ENCODE data around the gene RFPL4AL1.
"Not testable (repeated sequence)": the region's sequence is repeated elsewhere in the genome, so short reads cannot be mapped to it uniquely, and the experiment has no call there.

RFPL4AL1 gene

DNA sequence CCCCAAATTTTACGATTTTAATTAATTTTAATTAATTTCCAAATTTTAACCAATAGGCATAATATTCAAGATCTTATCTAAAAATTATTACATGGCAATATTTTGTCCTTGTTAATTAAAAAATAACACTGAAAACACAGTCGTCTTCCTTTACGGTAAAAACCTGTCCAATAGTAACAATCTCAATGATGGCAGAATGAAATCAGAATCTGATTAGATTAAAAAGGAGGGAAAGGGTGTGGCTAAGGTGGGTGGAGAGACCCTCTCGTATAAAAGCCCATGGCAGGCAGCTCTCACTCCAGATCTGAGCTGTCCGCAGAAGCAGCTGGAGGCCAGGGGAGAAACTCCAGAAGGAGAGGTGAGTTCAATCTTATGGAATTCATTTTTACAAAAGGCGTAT lies at the start of gene RFPL4AL1:
RFPL4AL1 (plus strand) TSS at position 301 of the 400 bp plus-strand sequence. CDS start 2,687 bp downstream, outside the sequence.
- not testable (repeated sequence) for H3K36me3 ChIP-seq (ENCODE audit: control insufficient read depth, low read depth, low read length); H3K27me3 ChIP-seq (ENCODE audit: control insufficient read depth, insufficient read depth, low read length); H3K4me3 ChIP-seq (ENCODE audit: low read length); H3K27ac ChIP-seq (ENCODE audit: low read length); H3K4me1 ChIP-seq (ENCODE audit: control insufficient read depth, low read depth, low read length); H3K9ac ChIP-seq (ENCODE audit: low read length)
- H3K9me3 ChIP-seq (ENCODE audit: control insufficient read depth, low read depth, low read length), result peaks cover 36% of the 10 kb centered on the region

DNA sequence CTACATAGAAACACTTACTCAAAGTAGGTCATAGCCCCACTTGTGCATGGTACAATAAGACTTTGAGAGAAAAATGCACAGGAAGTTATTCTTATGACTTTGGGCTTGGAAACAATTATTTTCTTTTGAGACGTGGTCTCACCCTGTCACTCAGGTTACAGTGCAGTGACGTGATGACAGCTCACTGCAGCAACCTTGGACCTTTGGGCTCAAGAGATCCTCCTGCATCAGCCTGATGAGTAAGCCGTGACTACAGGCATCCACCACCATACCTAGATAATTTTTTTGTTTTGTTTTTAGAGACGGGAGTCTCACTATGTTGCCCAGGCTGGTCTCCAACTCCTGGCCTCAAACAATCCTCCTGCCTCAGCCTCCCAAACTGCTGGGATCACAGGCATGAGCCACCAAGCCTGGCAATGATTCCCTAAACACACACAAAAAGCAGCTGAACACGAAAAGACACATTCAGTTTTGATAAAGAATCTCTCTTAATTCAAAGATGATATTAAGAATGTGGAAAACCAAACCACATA lies 48.6 kb upstream of the RFPL4AL1 start:
- Histone ChIP-seq H3K9ac (ENCODE audit: low read length) (no peak overlapping the region), H3K27ac (ENCODE audit: low read length) (no peak overlapping the region), H3K9me3 (ENCODE audit: control insufficient read depth, low read depth, low read length) (peaks cover 56% of the 10 kb centered on the region)

DNA sequence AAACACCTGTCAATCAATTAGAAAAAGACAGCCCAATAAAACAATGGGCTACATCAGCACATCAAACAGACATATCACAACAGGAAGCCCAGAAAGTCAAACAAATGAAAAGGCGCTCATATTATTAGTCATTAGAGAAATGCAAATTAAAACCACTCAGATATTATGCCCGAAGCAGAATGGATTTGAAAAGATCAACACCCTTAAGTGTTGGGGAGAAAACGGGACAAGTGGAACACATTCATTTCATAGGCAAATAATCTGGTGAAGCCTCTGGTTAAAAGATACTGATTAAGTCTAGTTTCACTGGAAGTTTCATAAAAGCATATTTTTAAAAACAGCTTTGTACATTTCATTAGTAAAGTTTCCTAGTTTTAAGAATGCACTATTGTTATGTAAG lies 48.1 kb upstream of the RFPL4AL1 start:
- no peaks in the 10 kb centered on the region for H3K27me3 ChIP-seq (ENCODE audit: control insufficient read depth, insufficient read depth, low read length)
- no peak overlapping the region for H3K9ac ChIP-seq (ENCODE audit: low read length)
- peaks cover 56% of the 10 kb centered on the region for H3K9me3 ChIP-seq (ENCODE audit: control insufficient read depth, low read depth, low read length)
- H3K4me1 ChIP-seq (ENCODE audit: control insufficient read depth, low read depth, low read length), result no peaks in the 10 kb centered on the region
- no peak overlapping the region for H3K27ac ChIP-seq (ENCODE audit: low read length)
- H3K36me3 ChIP-seq (ENCODE audit: control insufficient read depth, low read depth, low read length), result no peaks in the 10 kb centered on the region
- H3K4me3 ChIP-seq (ENCODE audit: low read length), result no peak overlapping the region

More for the DNA sequence above, 48.6 kb upstream of the RFPL4AL1 start:
- H3K27me3 ChIP-seq (ENCODE audit: control insufficient read depth, insufficient read depth, low read length), result no peaks in the 10 kb centered on the region
- no peak overlapping the region for H3K4me3 ChIP-seq (ENCODE audit: low read length)
- no peaks in the 10 kb centered on the region for H3K36me3 ChIP-seq (ENCODE audit: control insufficient read depth, low read depth, low read length)
- no peaks in the 10 kb centered on the region for H3K4me1 ChIP-seq (ENCODE audit: control insufficient read depth, low read depth, low read length)

DNA sequence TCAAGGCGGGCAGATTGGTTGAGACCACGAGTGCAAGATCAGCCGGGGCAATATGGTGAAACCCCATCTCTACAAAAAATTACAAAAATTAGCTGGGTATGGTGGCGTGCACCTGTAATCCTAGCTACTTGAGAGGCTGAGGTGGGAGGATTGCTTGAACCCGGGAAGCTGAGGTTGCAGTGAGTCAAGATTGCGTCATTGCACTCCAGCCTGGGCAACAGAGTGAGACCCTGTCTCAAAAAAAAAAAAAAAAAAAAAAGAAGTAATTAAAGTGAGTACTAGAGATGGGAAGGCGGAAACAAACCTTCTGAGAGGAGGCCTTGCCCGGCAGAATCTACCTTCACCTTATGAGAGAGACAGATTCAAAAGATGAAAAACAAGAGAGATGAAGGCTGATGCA lies 45.4 kb upstream of the RFPL4AL1 start:
- no peaks in the 10 kb centered on the region for H3K4me1 ChIP-seq (ENCODE audit: control insufficient read depth, low read depth, low read length)
- H3K36me3 ChIP-seq (ENCODE audit: control insufficient read depth, low read depth, low read length), result no peaks in the 10 kb centered on the region
- no peak overlapping the region for H3K9ac ChIP-seq (ENCODE audit: low read length)
- no peak overlapping the region for H3K27ac ChIP-seq (ENCODE audit: low read length)
- no peak overlapping the region for H3K4me3 ChIP-seq (ENCODE audit: low read length)
- peaks cover 60% of the 10 kb centered on the region for H3K9me3 ChIP-seq (ENCODE audit: control insufficient read depth, low read depth, low read length)
- H3K27me3 ChIP-seq (ENCODE audit: control insufficient read depth, insufficient read depth, low read length), result no peaks in the 10 kb centered on the region

DNA sequence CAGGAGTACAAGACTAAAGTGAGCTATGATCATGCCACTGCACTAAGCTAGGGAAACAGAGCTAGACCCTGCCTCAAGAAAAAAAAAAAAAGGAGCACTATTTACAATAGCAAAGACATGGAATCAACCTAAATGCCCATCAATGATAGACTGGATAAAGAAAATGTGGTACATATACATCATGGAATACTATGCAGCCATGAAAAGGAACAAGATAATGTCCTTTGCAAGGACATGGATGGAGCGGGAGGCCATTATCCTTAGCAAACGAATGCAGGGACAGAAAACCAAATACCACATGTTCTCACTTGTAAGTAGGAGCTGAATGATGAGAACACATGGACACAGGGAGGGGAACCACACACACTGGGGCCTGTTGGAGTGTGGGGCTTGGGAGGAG lies 38.5 kb upstream of the RFPL4AL1 start:
- not testable (repeated sequence) for H3K9ac ChIP-seq (ENCODE audit: low read length); H3K27ac ChIP-seq (ENCODE audit: low read length); H3K4me3 ChIP-seq (ENCODE audit: low read length); H3K27me3 ChIP-seq (ENCODE audit: control insufficient read depth, insufficient read depth, low read length); H3K4me1 ChIP-seq (ENCODE audit: control insufficient read depth, low read depth, low read length); H3K36me3 ChIP-seq (ENCODE audit: control insufficient read depth, low read depth, low read length)
- peaks cover 49% of the 10 kb centered on the region for H3K9me3 ChIP-seq (ENCODE audit: control insufficient read depth, low read depth, low read length)

DNA sequence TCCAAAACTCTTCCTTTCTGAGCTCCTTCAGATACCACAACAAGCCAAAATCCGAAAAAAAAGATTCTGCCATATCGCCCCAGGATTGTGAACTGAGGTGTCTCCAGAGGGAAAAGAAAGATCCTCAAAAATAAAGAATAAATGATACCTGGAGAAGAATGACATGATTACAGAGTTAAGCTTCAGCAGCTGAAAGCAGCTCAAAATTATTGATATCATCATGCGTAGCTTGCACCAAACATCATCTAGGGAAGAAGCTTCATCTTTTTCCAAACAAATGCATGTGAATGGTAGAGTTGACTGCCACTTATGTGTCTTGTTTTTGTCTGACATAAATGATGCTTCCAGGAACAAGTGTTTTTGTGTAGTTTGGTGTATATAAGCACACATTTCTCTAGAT lies 30.6 kb upstream of the RFPL4AL1 start, which contains the start of gene NLRP9:
NLRP9 (minus strand) TSS at position 101 of the 400 bp plus-strand sequence; CDS start at position 73, 28 bp downstream.
- no peak within 1 kb of the TSS for H3K9ac ChIP-seq (ENCODE audit: low read length)
- no peaks in the 10 kb centered on the region for H3K36me3 ChIP-seq (ENCODE audit: control insufficient read depth, low read depth, low read length)
- H3K27ac ChIP-seq (ENCODE audit: low read length), result no peak within 1 kb of the TSS
- H3K4me3 ChIP-seq (ENCODE audit: low read length), result no peak within 1 kb of the TSS
- H3K27me3 ChIP-seq (ENCODE audit: control insufficient read depth, insufficient read depth, low read length), result no peaks in the 10 kb centered on the region
- H3K4me1 ChIP-seq (ENCODE audit: control insufficient read depth, low read depth, low read length), result no peaks in the 10 kb centered on the region
- H3K9me3 ChIP-seq (ENCODE audit: control insufficient read depth, low read depth, low read length), result peaks cover 33% of the 10 kb centered on the region

DNA sequence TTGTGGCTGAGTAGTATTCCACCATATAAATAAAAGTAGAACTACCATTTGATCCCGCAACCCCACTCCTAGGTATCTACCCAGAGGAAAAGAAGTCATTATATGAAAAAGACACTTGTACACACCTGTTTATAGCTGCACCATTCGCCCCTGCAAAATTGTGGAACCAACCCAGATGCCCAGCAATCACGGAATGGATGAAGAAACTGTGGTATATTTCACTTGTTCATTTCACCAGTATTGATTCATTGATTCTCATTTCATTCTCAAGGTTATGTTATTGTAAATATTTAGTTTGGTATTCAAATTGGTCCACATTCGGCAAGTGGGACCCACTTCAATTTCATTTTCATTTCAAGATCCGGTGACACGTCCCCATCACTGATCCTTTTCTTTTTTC lies 18.2 kb upstream of the RFPL4AL1 start:
- Histone ChIP-seq H3K4me1 (ENCODE audit: control insufficient read depth, low read depth, low read length) (no peaks in the 10 kb centered on the region), H3K27ac (ENCODE audit: low read length) (no peak overlapping the region), H3K27me3 (ENCODE audit: control insufficient read depth, insufficient read depth, low read length) (no peaks in the 10 kb centered on the region), H3K36me3 (ENCODE audit: control insufficient read depth, low read depth, low read length) (no peaks in the 10 kb centered on the region), H3K9me3 (ENCODE audit: control insufficient read depth, low read depth, low read length) (peaks cover 49% of the 10 kb centered on the region), H3K9ac (ENCODE audit: low read length) (no peak overlapping the region), H3K4me3 (ENCODE audit: low read length) (no peak overlapping the region)

DNA sequence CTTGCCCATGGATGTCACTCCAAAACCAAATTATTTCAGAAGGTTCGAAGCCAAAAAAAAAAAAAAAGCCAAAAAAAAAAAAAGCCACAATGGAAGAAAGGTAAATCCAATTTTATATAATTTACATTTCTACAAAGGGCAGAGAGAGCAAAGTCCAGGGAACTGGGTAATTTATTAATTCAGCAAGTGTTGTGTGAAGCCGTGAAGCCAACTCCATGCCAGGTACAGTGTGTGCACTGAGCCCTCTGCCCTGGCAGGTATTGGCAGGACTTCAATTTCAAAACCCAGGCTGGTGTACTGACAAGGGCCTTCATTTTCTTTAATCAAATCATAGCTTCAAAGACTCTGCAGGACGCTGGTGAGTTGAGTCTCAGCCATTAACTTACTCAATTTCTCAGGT lies 15.5 kb upstream of the RFPL4AL1 start:
- Histone ChIP-seq H3K9ac (ENCODE audit: low read length) (no peak overlapping the region), H3K27me3 (ENCODE audit: control insufficient read depth, insufficient read depth, low read length) (no peaks in the 10 kb centered on the region), H3K27ac (ENCODE audit: low read length) (no peak overlapping the region), H3K36me3 (ENCODE audit: control insufficient read depth, low read depth, low read length) (no peaks in the 10 kb centered on the region), H3K4me3 (ENCODE audit: low read length) (no peak overlapping the region), H3K9me3 (ENCODE audit: control insufficient read depth, low read depth, low read length) (peaks cover 48% of the 10 kb centered on the region), H3K4me1 (ENCODE audit: control insufficient read depth, low read depth, low read length) (no peaks in the 10 kb centered on the region)

DNA sequence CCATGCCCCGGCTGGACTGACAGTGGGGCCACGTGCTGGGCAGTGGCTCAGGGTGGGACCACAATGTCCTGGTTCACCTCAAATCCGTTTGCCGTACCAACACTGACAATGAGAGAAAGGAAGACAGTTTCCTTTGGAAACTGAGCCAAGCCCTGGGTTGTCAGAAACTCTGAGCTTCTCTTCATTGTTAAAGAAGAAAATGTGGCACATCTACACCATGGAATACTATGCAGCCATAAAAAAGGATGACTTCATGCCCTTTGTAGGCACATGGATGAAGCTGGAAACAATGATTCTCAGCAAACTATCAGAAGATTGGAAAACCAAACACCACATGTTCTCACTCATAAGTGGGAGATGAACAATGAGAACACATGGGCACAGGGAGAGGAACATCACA lies 12.1 kb upstream of the RFPL4AL1 start:
- not testable (repeated sequence) for H3K4me3 ChIP-seq (ENCODE audit: low read length); H3K9ac ChIP-seq (ENCODE audit: low read length); H3K27ac ChIP-seq (ENCODE audit: low read length); H3K27me3 ChIP-seq (ENCODE audit: control insufficient read depth, insufficient read depth, low read length); H3K36me3 ChIP-seq (ENCODE audit: control insufficient read depth, low read depth, low read length); H3K4me1 ChIP-seq (ENCODE audit: control insufficient read depth, low read depth, low read length)
- peaks cover 54% of the 10 kb centered on the region for H3K9me3 ChIP-seq (ENCODE audit: control insufficient read depth, low read depth, low read length)

DNA sequence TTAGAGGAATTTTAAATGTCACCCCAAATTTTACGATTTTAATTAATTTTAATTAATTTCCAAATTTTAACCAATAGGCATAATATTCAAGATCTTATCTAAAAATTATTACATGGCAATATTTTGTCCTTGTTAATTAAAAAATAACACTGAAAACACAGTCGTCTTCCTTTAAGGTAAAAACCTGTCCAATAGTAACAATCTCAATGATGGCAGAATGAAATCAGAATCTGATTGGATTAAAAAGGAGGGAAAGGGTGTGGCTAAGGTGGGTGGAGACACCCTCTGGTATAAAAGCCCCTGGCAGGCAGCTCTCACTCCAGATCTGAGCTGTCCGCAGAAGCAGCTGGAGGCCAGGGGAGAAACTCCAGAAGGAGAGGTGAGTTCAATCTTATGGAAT lies 10.1 kb upstream of the RFPL4AL1 start, which contains the start of gene RFPL4A:
RFPL4A (plus strand) TSS at position 301 of the 400 bp plus-strand sequence. CDS start 2,704 bp downstream, outside the sequence.
- not testable (repeated sequence) for H3K36me3 ChIP-seq (ENCODE audit: control insufficient read depth, low read depth, low read length); H3K4me3 ChIP-seq (ENCODE audit: low read length); H3K27me3 ChIP-seq (ENCODE audit: control insufficient read depth, insufficient read depth, low read length); H3K27ac ChIP-seq (ENCODE audit: low read length); H3K9ac ChIP-seq (ENCODE audit: low read length); H3K4me1 ChIP-seq (ENCODE audit: control insufficient read depth, low read depth, low read length)
- H3K9me3 ChIP-seq (ENCODE audit: control insufficient read depth, low read depth, low read length), result peaks cover 41% of the 10 kb centered on the region

DNA sequence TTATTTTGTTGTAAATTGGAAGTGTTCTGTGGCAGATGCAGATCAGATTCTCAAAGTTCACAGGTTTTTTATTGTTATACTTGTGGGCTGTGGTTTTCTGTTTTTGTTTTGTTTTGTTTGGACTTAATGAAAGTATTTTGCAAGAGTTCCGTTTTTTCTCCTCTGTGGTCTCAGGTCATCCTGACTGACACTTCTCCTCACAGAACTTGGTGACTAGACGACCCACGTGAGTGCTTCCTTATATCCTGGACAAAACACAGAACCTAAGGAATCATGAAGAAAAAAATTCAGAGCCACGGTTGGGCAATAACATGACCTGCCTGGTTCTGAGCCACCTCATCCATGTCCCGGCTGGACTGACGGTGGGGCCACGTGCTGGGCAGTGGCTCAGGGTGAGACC lies 2.5 kb upstream of the RFPL4AL1 start:
- H3K36me3 ChIP-seq (ENCODE audit: control insufficient read depth, low read depth, low read length), result no peaks in the 10 kb centered on the region
- H3K4me1 ChIP-seq (ENCODE audit: control insufficient read depth, low read depth, low read length), result no peaks in the 10 kb centered on the region
- no peak overlapping the region for H3K9ac ChIP-seq (ENCODE audit: low read length)
- no peaks in the 10 kb centered on the region for H3K27me3 ChIP-seq (ENCODE audit: control insufficient read depth, insufficient read depth, low read length)
- H3K4me3 ChIP-seq (ENCODE audit: low read length), result no peak overlapping the region
- H3K27ac ChIP-seq (ENCODE audit: low read length), result no peak overlapping the region
- peaks cover 36% of the 10 kb centered on the region for H3K9me3 ChIP-seq (ENCODE audit: control insufficient read depth, low read depth, low read length)

DNA sequence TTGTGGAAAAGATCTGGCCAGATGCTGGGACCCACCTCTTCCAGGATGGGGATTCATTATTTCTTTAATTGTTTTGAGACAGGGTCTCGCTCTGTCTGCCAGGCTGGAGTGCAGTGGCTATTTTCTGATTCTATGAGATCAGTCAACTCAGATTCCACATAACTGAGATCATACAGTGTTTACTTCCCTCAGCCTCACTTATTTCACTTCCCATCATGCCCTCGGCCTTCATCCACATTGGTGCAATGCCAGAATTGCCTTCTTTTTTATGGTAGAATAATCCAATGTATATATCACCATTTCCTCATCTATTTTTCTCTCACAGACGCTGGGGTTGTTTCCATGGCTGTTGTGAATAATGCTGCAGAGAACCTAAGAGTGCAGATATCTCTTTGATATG lies 714 bp downstream of the RFPL4AL1 start:
- H3K27me3 ChIP-seq (ENCODE audit: control insufficient read depth, insufficient read depth, low read length); H3K36me3 ChIP-seq (ENCODE audit: control insufficient read depth, low read depth, low read length); H3K4me3 ChIP-seq (ENCODE audit: low read length); H3K27ac ChIP-seq (ENCODE audit: low read length); H3K4me1 ChIP-seq (ENCODE audit: control insufficient read depth, low read depth, low read length); H3K9ac ChIP-seq (ENCODE audit: low read length): not testable (repeated sequence)
- H3K9me3 ChIP-seq (ENCODE audit: control insufficient read depth, low read depth, low read length), result peaks cover 34% of the 10 kb centered on the region
